ENCODE measurements around the gene RHO. TPM values are rescaled to one million over a fixed set of nuclear protein-coding genes. Genes with fewer than 3 reads are reported as not detected.

RHO gene
- total RNA-seq, 1 donor from 2014 or later = not detected

- no peak for ATAC-seq (ENCODE audit: poor library complexity)
- intact Hi-C loops (cut with DNase I) = no loop called here
- DNase-seq = no peak
These were observed 26.1 kb downstream of the RHO start for GRCh38 chr3:129554356-129555152.

- ATAC-seq (ENCODE audit: poor library complexity) (no peak), DNase-seq (no peak)
- intact Hi-C loops (cut with DNase I) = no loop called here
These were observed 26.7 kb downstream of the RHO start for GRCh38 chr3:129555153-129555550.

GRCh38 chr3:129555616-129556357 lies 27.3 kb downstream of the RHO start:
- intact Hi-C loops (cut with DNase I) = no loop called here
- ATAC-seq (ENCODE audit: poor library complexity) = no peak
- DNase-seq = no peak

- intact Hi-C loops (cut with DNase I) = no loop called here
- DNase-seq (no peak), ATAC-seq (ENCODE audit: poor library complexity) (no peak)
These were observed 27.9 kb downstream of the RHO start for GRCh38 chr3:129556358-129556695.

- DNase-seq = no peak
- ATAC-seq (ENCODE audit: poor library complexity) = no peak
- intact Hi-C loops (cut with DNase I) = no loop called here
These were observed 28.6 kb downstream of the RHO start for GRCh38 chr3:129556890-129557547.

GRCh38 chr3:129557548-129557894 lies 29.1 kb downstream of the RHO start:
- peak; percentile 36 for ATAC-seq (ENCODE audit: poor library complexity)

GRCh38 chr3:129558081-129558771 lies 29.8 kb downstream of the RHO start:
- ATAC-seq (ENCODE audit: poor library complexity) (no peak), DNase-seq (no peak)
- intact Hi-C loops (cut with DNase I) = no loop called here

More at GRCh38 chr3:129557548-129557894, 29.1 kb downstream of the RHO start:
- peak; percentile 71 for DNase-seq
- intact Hi-C loops (cut with DNase I) = no loop called here

- DNase-seq = no peak
- no peak for ATAC-seq (ENCODE audit: poor library complexity)
- intact Hi-C loops (cut with DNase I) = no loop called here
These were observed 30.5 kb downstream of the RHO start for GRCh38 chr3:129558772-129559564.

GRCh38 chr3:129559565-129560079 lies 31.2 kb downstream of the RHO start:
- no peak for ATAC-seq (ENCODE audit: poor library complexity)
- intact Hi-C loops (cut with DNase I) = no loop called here
- no peak for DNase-seq

- intact Hi-C loops (cut with DNase I) = no loop called here
- DNase-seq (peak; percentile 70), ATAC-seq (ENCODE audit: poor library complexity) (peak; percentile 21)
These were observed 31.9 kb downstream of the RHO start for GRCh38 chr3:129560269-129560787.

- intact Hi-C loops (cut with DNase I) = no loop called here
- ATAC-seq (ENCODE audit: poor library complexity) (peak; percentile 80), DNase-seq (peak; percentile 93)
These were observed 32.6 kb downstream of the RHO start for GRCh38 chr3:129560911-129561594.

- no peak for DNase-seq
- intact Hi-C loops (cut with DNase I) = no loop called here
- ATAC-seq (ENCODE audit: poor library complexity) = no peak
These were observed 33.3 kb downstream of the RHO start for GRCh38 chr3:129561619-129562248.

- intact Hi-C loops (cut with DNase I) = no loop called here
- ATAC-seq (ENCODE audit: poor library complexity) = no peak
- DNase-seq = no peak
These were observed 34.4 kb downstream of the RHO start for GRCh38 chr3:129562803-129563202.

- DNase-seq = no peak
- intact Hi-C loops (cut with DNase I) = no loop called here
- ATAC-seq (ENCODE audit: poor library complexity) = no peak
These were observed 34.9 kb downstream of the RHO start for GRCh38 chr3:129563332-129563731.

- no peak for ATAC-seq (ENCODE audit: poor library complexity)
- DNase-seq = peak; percentile 62
- intact Hi-C loops (cut with DNase I) = no loop called here
These were observed 35.6 kb downstream of the RHO start for GRCh38 chr3:129563850-129564535.

- no peak for DNase-seq
- intact Hi-C loops (cut with DNase I) = no loop called here
- ATAC-seq (ENCODE audit: poor library complexity) = no peak
These were observed 36.7 kb downstream of the RHO start for GRCh38 chr3:129564981-129565644.

Data from Right ventricle myocardium superior (tissue), 1 donor.